GM12891 (cell line): ENCODE measurements around the gene CRLF2.
"Not testable (repeated sequence)": the region's sequence is repeated elsewhere in the genome, so short reads cannot be mapped to it uniquely, and the experiment has no call there.

Experiments
- DNase-seq: peaks from one replicate; pipeline ENCODE4 v3.0.0; 2011; ENCODE audit warnings: low spot score; ENCODE audit not compliant: insufficient read length
- FAIRE-seq: peaks from 2 replicates; lab custom pipeline; 2011; peaks lifted over from hg19 to GRCh38; lab: Jason Lieb, UNC
- PAX5 ChIP-seq: IDR thresholded peaks from 2 replicates; pipeline ENCODE4 v1.6.1; 2011; ENCODE audit warnings: low read length, moderate library complexity, mild to moderate bottlenecking; ENCODE audit not compliant: insufficient read depth, severe bottlenecking
- POLR2A ChIP-seq: IDR thresholded peaks from 2 replicates; pipeline ENCODE4 v1.6.1; 2011; ENCODE audit warnings: low read depth, low read length, control low read depth
- POLR2AphosphoS5 ChIP-seq: IDR thresholded peaks from 2 replicates; pipeline ENCODE4 v1.6.1; 2011; ENCODE audit warnings: low read depth, low read length, control low read depth
- POU2F2 ChIP-seq: IDR thresholded peaks from 2 replicates; pipeline ENCODE4 v1.6.1; 2011; ENCODE audit warnings: low read depth, mild to moderate bottlenecking, control low read depth, low read length, moderate library complexity
- SPI1 ChIP-seq: IDR thresholded peaks from 2 replicates; pipeline ENCODE4 v1.6.1; 2011; ENCODE audit warnings: low read depth, low read length, control low read depth
- TAF1 ChIP-seq: IDR thresholded peaks from 2 replicates; pipeline ENCODE4 v1.6.1; 2011; ENCODE audit warnings: low read depth, low read length, control low read depth

CRLF2 gene

DNA sequence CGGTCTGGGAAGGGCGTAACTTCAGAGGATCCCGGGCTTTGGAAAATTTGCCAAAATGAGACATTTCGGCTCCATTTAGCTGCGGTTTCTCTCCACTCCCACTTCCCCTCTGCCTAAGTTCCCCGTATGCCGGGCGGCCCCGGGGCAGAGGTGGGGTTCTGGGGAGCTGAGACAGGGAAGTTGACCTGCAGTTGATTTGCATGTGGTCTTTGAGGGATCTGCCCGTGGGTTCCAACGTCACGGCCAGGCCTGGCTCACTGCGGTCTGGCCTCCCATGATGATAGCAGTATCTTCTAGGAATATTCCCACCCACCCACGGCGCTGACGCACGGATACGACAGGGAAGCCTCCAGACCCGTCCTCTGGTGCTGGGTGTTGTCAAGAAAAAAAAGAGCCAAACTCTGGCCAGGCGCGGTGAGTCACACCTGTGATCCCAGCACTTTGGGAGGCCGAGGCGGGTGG is 27.3 kb upstream of the CRLF2 start:
- TF ChIP-seq POU2F2 (peak; percentile 93), PAX5 (no peak), TAF1 (no peak), POLR2AphosphoS5 (no peak), SPI1 (peak; percentile 94), POLR2A (no peak)
- DNase-seq (peak; percentile 57), FAIRE-seq (peak; percentile 23)

DNA sequence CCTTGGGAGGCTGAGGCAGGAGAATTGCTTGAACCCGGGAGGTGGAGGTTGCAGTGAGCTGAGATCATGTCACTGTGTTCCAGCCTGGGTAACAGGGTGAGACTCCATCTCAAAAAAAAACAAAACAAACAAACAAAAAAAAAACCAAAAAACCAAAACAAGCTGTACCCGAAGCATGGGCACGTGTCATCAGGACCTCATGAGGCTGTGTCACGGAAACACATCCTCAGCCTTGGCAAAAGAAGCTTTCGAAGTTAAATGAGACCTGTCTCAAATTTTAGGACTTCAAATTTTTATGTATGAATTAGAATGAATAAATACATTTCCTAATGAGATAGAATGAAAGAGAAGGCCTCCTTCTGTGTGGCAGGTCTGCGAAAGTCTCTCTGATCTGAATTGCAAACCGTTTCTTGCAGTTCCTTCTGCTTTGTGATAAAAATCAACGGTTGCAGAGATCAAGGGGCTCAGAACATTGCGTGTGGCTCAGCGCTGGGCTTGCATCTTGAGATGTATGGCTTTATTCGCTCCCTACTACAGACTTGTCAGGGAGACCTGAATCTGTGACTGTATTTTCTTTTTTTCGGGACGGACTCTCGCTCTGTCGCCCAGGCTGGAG is 19.5 kb upstream of the CRLF2 start:
- FAIRE-seq (no peak), DNase-seq (no peak)
- TF ChIP-seq SPI1 (no peak), POLR2AphosphoS5 (no peak), POLR2A (no peak), POU2F2 (no peak)

DNA sequence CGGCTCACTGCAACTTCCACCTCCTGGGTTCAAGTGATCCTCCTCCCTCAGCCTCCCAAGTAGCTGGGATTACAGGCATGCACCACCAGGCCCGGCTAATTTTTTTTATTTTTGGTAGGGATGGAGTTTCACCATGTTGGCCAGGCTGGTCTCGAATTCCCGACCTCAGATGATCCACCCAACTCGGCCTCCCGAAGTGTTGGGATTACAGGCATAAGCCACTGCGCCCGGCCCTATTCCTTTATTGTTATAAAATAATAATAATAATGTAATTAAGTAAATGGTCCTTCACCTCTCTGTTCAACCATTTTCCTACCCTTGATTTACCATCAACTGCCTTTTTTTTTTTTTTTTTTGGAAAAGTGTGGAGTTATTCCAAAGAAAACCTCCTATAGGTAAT is 15.7 kb upstream of the CRLF2 start:
- FAIRE-seq, result not testable (repeated sequence)

DNA sequence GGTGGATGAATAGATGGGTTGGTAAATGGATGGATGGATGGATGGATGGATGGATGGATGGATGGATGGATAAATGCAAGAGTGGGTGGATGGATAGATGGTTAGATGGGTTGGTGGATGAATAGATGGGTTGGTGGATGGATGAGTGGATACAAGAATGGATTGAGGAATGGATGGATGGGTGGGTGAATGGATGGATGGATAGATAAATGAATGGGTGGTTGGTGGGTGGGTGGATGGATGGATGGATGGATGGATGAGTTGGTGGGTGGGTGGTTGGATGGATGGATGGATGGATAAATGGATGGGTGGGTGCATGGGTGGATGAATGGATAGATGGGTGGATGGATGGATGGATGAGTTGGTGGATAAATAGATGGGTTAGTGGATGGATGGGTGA is 13.8 kb upstream of the CRLF2 start:
- no peak for FAIRE-seq
- TF ChIP-seq PAX5, result no peak
- TF ChIP-seq SPI1, result no peak
- no peak for TF ChIP-seq POLR2A
- TF ChIP-seq POU2F2, result no peak
- no peak for TF ChIP-seq TAF1
- no peak for TF ChIP-seq POLR2AphosphoS5
- no peak for DNase-seq

More for the DNA sequence above, 15.7 kb upstream of the CRLF2 start:
- not testable (repeated sequence) for DNase-seq

DNA sequence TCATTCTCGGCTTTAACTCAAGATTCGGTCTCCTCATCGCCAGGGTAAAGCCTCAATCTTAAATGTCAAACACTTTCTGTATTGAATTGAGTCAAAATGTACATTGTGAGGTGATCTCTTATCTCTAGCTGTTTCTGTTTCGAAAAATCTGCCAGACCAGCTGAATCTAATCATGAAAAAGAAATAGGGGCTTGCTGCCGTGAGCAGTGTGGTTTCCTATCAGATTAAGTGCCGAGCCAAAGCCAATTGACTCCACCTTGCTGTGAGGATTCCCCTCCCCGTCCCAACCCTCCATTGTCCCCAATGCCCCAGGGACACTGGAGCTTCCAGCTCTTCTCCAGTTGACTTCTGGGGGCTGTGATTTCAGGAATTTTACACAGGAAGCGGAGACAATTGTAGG is 12.5 kb upstream of the CRLF2 start:
- DNase-seq, result no peak
- no peak for TF ChIP-seq TAF1
- TF ChIP-seq POLR2A, result no peak
- TF ChIP-seq POLR2AphosphoS5, result no peak
- no peak for FAIRE-seq

DNA sequence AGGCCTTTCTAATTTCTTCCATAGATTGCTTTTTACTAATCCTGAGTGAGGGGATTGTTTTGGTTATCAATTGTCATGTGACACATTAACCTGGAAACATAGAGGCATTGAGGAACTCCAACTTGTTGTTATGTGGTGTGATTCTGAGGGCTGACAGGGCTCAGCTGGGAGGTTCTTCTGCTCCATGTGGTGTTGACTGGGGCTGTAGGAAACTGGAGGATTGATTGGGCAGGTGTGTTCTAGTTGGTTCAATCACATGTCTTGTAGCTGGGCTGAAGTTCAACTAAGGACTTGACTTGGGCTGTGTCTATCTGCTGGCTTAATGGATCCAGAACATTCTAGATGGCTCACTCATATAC is 10.8 kb upstream of the CRLF2 start:
- TF ChIP-seq SPI1, result no peak
- no peak for TF ChIP-seq POLR2A
- FAIRE-seq, result no peak
- DNase-seq, result no peak

DNA sequence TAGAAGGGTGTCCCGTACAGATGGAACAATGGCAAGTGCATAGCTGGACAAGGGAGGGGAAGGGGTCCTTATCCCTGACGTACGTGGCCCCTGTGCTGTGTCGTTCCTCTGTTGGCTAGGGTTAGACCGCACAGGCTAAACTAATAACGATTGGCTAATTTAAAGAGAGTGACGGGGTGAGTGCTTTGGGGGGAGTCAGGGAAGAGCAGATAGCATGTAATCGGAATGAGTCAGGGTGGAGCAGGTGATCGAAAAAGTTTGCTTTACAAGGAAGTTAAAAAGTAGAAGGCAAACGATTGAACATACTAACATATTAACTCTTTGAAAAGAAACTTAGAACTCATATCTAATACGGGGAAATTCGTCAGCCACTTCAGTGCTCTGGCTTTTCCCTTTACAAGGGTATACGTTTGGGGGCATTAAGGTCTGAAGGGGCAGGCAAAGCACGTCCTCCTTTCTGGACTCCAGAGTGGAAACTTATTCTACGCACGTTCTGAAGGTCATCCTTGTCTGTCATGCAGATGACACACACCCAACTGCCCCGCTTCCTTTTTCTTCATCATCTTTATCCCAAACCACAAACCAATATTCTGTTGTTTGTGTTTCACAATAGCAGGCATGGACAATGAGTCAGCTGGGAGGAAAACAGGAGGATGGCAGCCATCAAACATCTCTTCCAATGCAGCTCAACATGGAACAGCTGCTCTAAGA is 10.2 kb upstream of the CRLF2 start:
- FAIRE-seq (no peak), DNase-seq (no peak)
- TF ChIP-seq POU2F2 (no peak), PAX5 (no peak), POLR2A (no peak), SPI1 (no peak), TAF1 (no peak), POLR2AphosphoS5 (no peak)

DNA sequence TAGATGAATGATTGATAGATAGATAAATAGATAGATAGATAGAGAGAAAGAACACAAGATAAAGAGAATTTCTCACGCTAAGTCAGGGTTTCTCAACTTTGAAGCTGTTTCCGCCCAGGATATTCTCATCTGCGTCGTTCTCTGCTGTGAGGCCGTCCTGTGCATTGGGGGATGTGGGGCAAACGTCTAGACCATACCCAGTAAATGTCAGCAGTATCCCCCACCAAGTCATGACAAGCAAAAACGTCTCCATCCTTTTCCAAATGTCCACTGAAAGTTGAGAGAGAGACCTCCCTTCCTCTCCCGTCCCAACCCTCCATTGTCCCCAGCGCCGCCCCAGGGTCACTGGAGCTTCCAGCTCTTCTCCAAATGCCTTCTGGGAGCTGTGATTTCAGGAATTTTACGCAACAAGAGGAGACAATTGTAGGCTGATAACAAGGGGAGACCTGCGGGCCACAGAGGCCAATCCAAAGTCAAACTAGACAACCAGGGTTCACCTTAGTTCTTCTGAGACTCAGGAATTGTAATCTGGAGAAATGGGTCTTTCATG is 8.9 kb upstream of the CRLF2 start:
- FAIRE-seq, result no peak
- TF ChIP-seq POU2F2 (no peak), PAX5 (no peak), POLR2AphosphoS5 (no peak), TAF1 (no peak), POLR2A (no peak), SPI1 (no peak)
- no peak for DNase-seq

DNA sequence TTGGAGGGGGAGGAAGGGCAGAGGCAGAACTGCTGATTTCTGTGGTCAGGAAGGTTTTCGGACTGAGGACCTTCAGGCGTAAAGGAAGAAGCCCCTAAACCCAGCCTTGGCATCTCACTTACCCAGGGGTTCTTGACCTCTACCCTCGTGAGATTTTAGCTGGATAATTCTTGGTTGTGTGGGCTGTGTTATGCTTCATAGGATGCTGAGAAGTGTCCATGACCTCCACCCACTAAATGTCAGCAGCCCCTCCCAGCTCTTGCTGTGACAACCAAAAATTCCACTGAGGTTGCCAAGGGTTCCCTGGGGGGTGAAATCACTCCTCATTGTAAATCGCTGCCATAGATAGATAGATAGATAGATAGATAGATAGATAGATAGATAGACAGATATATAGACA is 5.8 kb upstream of the CRLF2 start:
- FAIRE-seq, result no peak

DNA sequence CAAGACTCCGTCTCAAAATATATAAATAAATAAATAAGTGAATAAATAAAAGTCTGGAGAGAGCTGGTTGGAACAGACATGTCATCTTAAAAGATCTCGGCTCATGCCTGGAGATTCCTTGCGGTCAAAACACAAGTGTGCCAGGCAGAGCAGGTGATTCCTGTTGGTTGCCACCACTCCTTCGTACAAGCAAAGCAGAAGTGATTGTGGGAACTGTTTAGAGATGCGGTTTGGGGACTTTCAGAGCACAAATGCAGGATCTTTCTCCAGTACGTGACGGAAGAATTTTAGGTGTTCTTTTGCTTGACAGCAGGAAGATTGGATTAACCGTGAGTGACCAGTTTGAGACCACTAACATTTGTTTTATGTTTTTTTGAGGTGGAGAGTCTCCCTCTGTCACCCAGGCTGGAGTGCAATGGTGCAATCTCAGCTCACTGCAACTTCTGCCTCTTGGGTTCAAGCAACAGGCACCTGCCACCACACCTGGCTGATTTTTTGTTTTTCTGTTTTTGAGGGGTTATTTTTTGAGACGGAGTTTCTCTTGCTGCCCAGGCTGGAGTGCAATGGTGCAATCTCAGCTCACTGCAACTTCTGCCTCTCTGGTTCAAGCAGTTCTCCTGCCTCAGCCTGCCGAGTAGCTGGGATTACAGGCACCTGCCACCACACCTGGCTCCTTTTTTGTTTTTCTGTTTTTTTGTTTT is 2.8 kb upstream of the CRLF2 start:
- DNase-seq, result no peak
- no peak for TF ChIP-seq POU2F2
- no peak for TF ChIP-seq POLR2A
- TF ChIP-seq PAX5, result no peak
- TF ChIP-seq SPI1, result peak; percentile 71
- no peak for TF ChIP-seq TAF1
- TF ChIP-seq POLR2AphosphoS5, result no peak

More for the DNA sequence above, 5.8 kb upstream of the CRLF2 start:
- no peak for DNase-seq
- no peak for TF ChIP-seq POU2F2
- no peak for TF ChIP-seq POLR2AphosphoS5
- TF ChIP-seq SPI1, result no peak
- no peak for TF ChIP-seq TAF1

More for the DNA sequence above, 2.8 kb upstream of the CRLF2 start:
- peak; percentile 23 for FAIRE-seq
